Breast epithelium (tissue), 3 donors: ENCODE data around the gene UFM1.

Experiments
- CTCF ChIP-seq, 3 donors: fragments of 450-650 bp; IDR thresholded peaks; one replicate each; pipeline ENCODE4 v1.5.1; 2016 to 2017; ENCODE audit warnings: antibody characterized with exemption in 3 of 3, mild to moderate bottlenecking in 3 of 3, moderate library complexity in 3 of 3
- POLR2A ChIP-seq: fragments of 450-650 bp; IDR thresholded peaks from one replicate; pipeline ENCODE4 v1.6.1; 2016; ENCODE audit warnings: antibody characterized with exemption, mild to moderate bottlenecking, moderate library complexity

DNA sequence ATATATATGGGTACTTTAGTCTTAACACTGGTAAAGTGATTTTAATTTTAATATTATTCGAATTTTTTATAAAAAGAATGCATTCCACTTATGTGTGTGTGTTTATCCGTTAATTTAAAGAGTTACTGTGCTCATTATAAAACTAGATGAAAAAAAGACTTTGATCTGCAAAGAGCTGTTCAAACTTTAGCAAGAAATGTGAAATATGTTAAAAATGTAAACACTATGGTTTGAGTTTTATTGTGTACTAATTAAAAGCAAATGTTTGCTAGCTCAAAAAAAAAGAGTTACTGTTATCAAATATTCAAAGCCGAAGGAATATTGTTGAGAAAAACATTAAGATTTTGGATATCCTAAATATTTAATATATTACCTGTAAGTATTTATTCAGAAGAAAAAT, 34.5 kb downstream of the UFM1 start:
- TF ChIP-seq CTCF (IDR thresholded peaks at IDR 0.05), result no peak
- no peak for TF ChIP-seq POLR2A
